ENCODE results near the gene RNF43. TPM values are rescaled to one million over a fixed set of nuclear protein-coding genes. Genes with fewer than 3 reads are reported as not detected.

RNF43 gene
- polyA plus RNA-seq, 1 donor from 2014 or later, result not detected

DNA sequence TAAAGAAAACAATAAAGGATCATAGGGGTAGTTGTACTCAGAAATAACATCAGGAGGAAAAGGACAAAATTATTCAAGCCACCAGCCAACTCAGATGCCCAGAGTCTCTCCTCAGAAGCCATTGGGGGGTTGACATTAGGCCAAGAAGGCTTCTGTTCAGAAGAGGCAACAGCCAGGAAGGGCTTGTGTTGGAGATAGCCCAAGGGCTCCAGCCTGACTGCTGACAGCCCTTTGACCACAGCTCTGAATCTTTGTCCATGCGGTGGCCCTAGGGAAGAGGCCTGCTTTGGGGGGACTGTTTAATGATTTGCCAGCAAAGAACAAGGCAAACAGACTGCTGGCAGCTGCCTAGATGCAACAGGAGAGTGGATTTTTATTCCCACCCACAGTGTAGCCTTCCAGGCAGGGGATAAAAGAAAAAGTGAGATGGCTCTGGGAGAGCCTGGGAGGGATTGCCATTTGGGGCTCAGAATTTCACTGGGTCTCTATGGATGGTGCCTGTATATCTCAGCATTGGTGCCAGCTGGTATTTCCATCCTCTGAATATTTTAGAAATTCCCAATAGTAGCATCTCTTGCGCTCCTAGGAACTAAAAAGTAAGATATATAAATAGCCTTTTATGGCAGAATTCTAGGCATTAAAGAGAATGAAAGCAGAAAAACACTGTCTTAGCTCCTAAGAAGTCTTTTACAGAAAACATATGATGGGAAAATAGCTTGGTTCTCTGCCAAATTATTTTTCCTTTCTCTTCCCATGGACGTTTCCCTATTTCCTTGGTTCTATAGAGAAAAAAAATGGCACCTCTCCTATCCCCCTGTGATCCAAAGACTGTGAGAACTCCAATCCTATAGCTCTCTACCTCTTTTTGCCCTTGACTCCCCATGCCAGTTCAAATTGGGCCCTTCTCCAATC lies 36.0 kb downstream of the RNF43 start:
- no peaks in the 10 kb centered on the region for H3K79me2 ChIP-seq (replicated peaks; ENCODE audit: insufficient read depth, low read length)
- no peak overlapping the region for H3K9ac ChIP-seq (ENCODE audit: low read length)
- no peaks in the 10 kb centered on the region for H3K9me2 ChIP-seq (ENCODE audit: insufficient read depth, low read length)
- no peak overlapping the region for H3K27ac ChIP-seq (ENCODE audit: low read length)
- H3K4me2 ChIP-seq (ENCODE audit: low read length), result no peak overlapping the region
- H3F3A ChIP-seq (ENCODE audit: insufficient read depth, low read length, poor library complexity, severe bottlenecking), result no peaks in the 10 kb centered on the region
- H3K4me3 ChIP-seq (ENCODE audit: low read length), result no peak overlapping the region
- no peak overlapping the region for H2AFZ ChIP-seq (ENCODE audit: low read depth, low read length)
- H3K27me3 ChIP-seq (ENCODE audit: insufficient read depth, low read depth, low read length), result no peaks in the 10 kb centered on the region
- no peaks in the 10 kb centered on the region for H4K20me1 ChIP-seq (ENCODE audit: insufficient read depth)
- no peaks in the 10 kb centered on the region for H3K9me3 ChIP-seq (ENCODE audit: low read length)
- H3K36me3 ChIP-seq (ENCODE audit: insufficient read depth, low read length), result no peaks in the 10 kb centered on the region
- TF ChIP-seq, protein P1, sequence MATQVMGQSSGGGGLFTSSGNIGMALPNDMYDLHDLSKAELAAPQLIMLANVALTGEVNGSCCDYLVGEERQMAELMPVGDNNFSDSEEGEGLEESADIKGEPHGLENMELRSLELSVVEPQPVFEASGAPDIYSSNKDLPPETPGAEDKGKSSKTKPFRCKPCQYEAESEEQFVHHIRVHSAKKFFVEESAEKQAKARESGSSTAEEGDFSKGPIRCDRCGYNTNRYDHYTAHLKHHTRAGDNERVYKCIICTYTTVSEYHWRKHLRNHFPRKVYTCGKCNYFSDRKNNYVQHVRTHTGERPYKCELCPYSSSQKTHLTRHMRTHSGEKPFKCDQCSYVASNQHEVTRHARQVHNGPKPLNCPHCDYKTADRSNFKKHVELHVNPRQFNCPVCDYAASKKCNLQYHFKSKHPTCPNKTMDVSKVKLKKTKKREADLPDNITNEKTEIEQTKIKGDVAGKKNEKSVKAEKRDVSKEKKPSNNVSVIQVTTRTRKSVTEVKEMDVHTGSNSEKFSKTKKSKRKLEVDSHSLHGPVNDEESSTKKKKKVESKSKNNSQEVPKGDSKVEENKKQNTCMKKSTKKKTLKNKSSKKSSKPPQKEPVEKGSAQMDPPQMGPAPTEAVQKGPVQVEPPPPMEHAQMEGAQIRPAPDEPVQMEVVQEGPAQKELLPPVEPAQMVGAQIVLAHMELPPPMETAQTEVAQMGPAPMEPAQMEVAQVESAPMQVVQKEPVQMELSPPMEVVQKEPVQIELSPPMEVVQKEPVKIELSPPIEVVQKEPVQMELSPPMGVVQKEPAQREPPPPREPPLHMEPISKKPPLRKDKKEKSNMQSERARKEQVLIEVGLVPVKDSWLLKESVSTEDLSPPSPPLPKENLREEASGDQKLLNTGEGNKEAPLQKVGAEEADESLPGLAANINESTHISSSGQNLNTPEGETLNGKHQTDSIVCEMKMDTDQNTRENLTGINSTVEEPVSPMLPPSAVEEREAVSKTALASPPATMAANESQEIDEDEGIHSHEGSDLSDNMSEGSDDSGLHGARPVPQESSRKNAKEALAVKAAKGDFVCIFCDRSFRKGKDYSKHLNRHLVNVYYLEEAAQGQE (IDR thresholded peaks at IDR 0.05; ENCODE audit: borderline replicate concordance), result no peak
- no peak for TF ChIP-seq RAD21 (conservative IDR thresholded peaks at IDR 0.05)
- TF ChIP-seq EP300 (conservative IDR thresholded peaks at IDR 0.05; ENCODE audit: poor library complexity, severe bottlenecking), result no peak

DNA sequence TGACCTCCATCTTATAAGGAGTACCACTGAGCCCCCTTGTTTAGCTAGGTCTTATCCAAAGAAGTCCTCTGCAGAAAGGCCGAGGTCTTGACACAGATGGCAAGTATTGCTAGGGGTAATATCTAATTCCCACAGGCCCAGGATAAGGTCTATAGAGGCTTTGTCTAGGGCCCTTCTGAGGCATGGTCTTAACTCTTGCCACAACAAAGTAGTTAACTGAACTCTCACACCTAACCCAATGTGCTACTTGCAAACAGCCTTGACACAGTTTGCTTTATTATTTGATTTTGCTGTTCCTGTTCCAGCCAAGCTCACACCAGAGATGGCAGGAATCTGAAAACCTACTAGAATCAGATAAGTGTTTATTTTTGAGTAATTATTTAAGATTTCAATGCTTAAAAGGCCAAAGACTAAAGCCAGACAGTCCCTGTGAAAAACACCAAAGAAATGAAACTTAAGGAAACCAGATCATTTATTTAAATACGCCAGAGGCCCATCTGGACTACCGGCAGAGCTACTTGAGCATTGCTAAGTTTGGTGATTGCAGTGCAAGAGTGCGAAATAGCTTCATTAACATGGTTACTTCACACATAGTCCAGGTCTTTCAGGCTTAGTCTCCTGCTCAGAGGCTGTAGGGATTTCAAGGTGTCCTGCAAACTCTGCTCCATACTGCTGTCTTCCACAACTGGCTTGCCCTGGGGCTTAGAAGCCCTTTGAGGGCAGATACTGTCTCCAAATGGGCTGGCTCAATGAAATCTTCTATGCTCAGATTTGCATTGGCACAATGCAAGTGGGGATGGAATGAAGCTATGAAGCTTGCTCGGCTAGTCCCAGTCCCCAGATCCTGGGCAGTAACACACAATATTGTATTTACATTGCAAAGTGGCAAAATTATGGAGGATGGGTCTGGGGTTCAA lies 36.9 kb downstream of the RNF43 start:
- Histone ChIP-seq H3K4me3 (ENCODE audit: low read length) (no peak overlapping the region), H3K27me3 (ENCODE audit: insufficient read depth, low read depth, low read length) (no peaks in the 10 kb centered on the region), H2AFZ (ENCODE audit: low read depth, low read length) (no peak overlapping the region)

More for the DNA sequence above, 36.9 kb downstream of the RNF43 start:
- no peak overlapping the region for H3K9ac ChIP-seq (ENCODE audit: low read length)
- H3K4me2 ChIP-seq (ENCODE audit: low read length), result no peak overlapping the region
- no peak overlapping the region for H3K27ac ChIP-seq (ENCODE audit: low read length)
- no peak for TF ChIP-seq SMC3 (conservative IDR thresholded peaks at IDR 0.05; ENCODE audit: poor library complexity)
- TF ChIP-seq RAD21 (conservative IDR thresholded peaks at IDR 0.05), result no peak
- TF ChIP-seq, protein P1 (IDR thresholded peaks at IDR 0.05; ENCODE audit: borderline replicate concordance), result no peak
- TF ChIP-seq MXI1 (conservative IDR thresholded peaks at IDR 0.05; ENCODE audit: poor library complexity, severe bottlenecking), result no peak
- TF ChIP-seq EP300 (conservative IDR thresholded peaks at IDR 0.05; ENCODE audit: poor library complexity, severe bottlenecking), result no peak
- TF ChIP-seq, protein P2, sequence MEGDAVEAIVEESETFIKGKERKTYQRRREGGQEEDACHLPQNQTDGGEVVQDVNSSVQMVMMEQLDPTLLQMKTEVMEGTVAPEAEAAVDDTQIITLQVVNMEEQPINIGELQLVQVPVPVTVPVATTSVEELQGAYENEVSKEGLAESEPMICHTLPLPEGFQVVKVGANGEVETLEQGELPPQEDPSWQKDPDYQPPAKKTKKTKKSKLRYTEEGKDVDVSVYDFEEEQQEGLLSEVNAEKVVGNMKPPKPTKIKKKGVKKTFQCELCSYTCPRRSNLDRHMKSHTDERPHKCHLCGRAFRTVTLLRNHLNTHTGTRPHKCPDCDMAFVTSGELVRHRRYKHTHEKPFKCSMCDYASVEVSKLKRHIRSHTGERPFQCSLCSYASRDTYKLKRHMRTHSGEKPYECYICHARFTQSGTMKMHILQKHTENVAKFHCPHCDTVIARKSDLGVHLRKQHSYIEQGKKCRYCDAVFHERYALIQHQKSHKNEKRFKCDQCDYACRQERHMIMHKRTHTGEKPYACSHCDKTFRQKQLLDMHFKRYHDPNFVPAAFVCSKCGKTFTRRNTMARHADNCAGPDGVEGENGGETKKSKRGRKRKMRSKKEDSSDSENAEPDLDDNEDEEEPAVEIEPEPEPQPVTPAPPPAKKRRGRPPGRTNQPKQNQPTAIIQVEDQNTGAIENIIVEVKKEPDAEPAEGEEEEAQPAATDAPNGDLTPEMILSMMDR (IDR thresholded peaks at IDR 0.05; ENCODE audit: poor library complexity, severe bottlenecking), result no peak
- TF ChIP-seq POLR2AphosphoS5 (IDR thresholded peaks at IDR 0.05), result no peak
- TF ChIP-seq TAF1 (IDR thresholded peaks at IDR 0.05; ENCODE audit: low read depth), result no peak
- TF ChIP-seq EZH2 (IDR thresholded peaks at IDR 0.05; ENCODE audit: borderline replicate concordance, insufficient read depth, low read length, poor library complexity, severe bottlenecking), result no peak
- no peaks in the 10 kb centered on the region for H3K9me3 ChIP-seq (ENCODE audit: low read length)
- no peaks in the 10 kb centered on the region for H3K36me3 ChIP-seq (ENCODE audit: insufficient read depth, low read length)
- H3K9me2 ChIP-seq (ENCODE audit: insufficient read depth, low read length), result no peaks in the 10 kb centered on the region
- H4K20me1 ChIP-seq (ENCODE audit: insufficient read depth), result no peaks in the 10 kb centered on the region
- no peaks in the 10 kb centered on the region for H3K79me2 ChIP-seq (replicated peaks; ENCODE audit: insufficient read depth, low read length)
- no peaks in the 10 kb centered on the region for H3F3A ChIP-seq (ENCODE audit: insufficient read depth, low read length, poor library complexity, severe bottlenecking)

Measured in neural cell (in vitro differentiated cells).